GM21619 (cell line): ENCODE measurements around the gene TRPV6.
A peak's percentile ranks its signal among the peaks of the same experiment; 100 is the strongest.

ENCODE experiments used
- ATAC-seq: cut with Tn5 transposase; IDR thresholded peaks from one replicate; pipeline ENCODE4 v1.9.1; 2021; ENCODE audit not compliant: unreplicated experiment

TRPV6 gene

DNA sequence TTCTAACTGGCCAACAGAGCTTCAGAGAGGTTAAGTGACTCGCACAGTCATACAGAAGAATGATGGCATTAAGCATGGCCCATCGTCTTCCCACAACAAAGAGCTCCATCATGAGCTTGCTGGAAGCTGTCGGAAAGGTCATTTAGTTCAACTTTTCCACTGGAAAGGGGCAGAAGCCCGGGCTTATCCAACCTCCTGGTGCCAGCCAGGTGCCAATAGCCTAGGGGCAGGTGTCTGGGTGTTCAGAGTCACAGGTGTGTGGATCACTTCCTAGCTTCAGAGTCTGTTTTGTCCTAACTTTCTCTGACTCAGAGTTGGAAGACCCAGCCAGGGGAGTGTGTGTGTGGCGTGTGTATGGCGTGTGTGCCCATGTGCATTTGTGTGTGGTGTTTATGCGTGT lies 1.3 kb upstream of the TRPV6 start:
- no peak for ATAC-seq

DNA sequence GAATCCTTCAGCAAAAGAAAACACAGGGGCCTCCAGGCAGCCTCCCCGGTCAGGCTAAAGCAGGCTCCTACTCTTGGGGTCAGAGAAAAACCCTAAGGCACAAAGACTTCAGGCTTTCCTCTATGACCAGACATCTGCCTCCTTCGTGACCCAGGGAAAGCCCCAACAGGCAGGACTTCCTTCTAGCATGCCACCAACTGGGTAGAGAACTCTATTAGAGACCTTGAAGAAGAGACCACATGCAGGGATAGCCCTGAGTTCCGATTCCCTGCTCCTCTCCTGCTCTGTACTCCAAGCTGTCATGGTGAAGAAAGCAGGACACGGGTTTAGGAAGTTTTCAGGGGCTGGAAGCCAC lies 1.3 kb downstream of the TRPV6 start:
- no peak for ATAC-seq

DNA sequence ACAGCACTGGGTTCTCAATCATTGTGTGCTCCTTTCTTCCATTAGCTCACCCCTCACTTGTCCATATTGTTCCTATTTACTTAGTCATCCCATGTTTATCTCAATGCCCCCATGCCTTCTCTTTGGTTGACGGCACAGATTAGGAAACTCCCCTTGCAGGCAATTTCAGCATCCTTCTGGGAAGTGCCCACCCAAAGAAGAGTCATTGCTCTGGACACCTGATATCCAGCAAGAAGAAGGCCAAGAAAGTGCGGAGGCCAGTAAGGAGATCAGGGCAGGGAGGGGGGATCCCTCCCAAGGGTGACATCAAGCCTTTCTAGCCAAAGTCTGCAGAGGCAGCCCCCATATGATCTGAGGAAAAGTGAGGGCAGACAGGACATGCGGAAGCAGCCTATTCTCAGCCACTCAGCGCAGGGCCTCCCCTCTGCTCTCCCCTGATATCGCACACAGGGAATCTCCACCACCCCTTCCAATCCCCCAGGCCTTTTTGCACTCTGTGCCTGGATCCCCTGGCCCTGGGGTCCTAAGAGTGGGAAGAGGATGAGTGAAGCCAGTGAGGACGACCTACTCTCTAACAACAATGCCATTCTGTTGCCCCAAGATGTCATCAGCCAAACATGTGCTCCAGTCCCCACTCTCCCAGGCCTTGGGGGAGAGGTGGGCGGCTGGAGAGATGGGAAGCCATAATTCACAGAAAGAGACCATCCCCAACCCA lies 1.8 kb downstream of the TRPV6 start:
- no peak for ATAC-seq

DNA sequence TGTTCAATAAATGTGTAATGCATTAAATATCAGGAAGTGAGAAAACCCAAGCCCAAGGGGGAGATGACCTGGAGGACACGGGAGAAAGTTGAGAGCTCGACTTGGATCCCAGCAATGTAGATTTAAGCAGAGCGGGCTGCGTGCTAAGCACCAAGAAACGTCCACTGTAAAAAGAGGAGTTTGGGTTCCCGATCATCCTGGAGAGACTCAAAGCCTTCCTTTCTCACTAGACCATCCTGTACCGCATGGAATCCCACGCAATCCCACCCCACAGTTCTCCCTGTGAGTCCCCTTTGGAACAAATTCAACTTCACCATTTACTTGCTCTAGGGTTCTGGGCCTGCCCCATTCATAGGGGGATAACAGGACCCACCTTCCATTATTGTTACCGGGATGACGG lies 2.4 kb downstream of the TRPV6 start:
- ATAC-seq = no peak

DNA sequence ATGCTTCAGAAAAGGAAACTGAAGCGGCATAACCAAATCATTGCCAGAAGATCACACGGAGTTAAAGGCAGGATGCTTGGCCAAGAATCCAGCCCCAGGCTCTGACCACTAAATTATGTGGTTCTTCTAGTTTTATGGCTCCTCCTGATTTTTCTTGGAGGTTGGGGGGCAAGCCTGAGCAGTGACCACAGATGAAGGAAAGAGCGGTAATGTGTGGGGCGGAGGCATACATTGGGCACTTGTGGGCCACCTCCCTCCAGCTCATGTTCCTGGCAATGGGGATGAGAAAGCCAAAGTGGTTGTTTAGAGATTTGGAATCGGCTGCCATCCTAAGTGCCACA lies 3.2 kb downstream of the TRPV6 start:
- no peak for ATAC-seq

DNA sequence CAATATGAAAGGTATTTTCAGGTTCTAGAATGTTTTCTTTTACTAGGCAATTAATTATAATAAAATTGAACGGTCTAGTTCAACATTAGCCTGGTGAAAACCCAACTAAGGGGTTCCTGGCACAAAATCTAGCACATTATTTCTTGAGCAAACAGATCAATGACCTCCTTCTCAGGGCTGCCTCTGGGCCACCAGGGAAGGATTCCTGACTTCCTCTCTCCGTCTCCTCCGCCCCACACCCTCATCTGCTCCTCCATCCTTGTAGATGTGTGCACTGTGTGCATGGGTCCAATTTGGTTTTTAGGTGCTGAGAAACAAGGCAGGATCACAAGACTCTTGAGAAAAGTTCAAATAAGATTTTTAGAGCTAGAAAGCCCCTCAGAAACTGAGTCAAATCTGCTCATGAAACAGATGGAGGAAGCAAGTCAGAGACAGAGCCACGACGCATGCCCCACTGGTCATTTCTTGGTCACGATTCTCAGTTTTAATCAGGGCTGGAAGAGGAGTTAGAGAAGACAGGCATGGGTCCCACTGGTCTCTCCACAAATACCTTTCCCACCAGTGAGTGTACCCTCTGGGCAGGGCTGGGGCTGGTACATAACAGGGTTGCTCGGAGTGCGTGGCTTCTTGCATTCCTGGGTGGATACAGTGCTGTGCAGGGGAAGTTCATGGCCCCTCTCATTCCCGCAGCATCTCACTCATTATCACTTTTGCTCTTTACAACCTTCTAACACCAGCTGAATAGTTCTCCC lies 3.8 kb downstream of the TRPV6 start:
- ATAC-seq = no peak

DNA sequence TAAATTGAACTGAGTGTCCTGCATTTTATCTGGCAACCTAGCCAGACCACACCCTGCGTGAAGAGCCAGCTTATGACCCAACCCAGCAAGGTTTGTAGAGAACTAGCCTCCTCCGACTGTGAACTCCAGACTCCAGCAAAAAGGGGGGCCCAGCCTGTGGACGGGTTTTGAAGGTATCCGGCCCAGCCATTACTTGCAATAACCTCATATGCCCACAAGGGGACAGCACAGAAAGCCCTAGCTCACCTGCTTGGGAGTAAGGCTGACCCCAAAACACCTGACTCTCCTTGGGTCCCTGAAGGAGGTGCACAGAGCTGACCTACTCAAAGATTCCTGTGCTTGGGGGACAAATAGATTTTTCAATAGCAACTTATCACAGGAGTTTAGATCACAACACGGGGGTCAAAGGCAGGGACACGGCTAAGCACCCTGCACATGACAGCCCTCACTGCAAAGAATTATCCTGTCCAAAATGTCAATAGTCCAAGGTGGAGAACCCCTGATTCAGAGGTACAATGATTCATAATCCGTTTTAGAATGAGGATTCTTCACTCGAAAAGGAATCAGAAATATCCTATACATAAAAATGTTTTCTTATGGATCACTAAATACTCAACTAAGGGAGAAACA lies 4.6 kb downstream of the TRPV6 start:
- ATAC-seq = peak; percentile 66

DNA sequence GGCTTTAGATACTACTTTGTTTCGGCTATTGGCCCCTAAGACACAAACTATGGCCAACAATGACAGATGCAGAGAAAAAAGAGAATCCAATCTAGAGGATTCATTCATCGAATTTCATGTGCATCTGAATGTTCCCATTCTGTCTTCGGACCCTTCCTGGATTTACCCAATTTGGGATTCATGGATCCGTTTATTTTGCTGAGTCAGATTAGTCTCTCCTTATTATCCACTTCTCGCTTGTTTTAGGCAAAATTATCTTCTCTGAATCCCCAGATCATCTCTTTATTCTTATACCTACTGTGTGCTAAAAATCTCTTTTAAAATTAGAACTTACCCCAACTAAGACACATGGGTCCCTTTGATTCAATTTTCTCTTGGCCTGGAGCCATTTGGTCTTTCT lies 6.5 kb downstream of the TRPV6 start:
- ATAC-seq = no peak

DNA sequence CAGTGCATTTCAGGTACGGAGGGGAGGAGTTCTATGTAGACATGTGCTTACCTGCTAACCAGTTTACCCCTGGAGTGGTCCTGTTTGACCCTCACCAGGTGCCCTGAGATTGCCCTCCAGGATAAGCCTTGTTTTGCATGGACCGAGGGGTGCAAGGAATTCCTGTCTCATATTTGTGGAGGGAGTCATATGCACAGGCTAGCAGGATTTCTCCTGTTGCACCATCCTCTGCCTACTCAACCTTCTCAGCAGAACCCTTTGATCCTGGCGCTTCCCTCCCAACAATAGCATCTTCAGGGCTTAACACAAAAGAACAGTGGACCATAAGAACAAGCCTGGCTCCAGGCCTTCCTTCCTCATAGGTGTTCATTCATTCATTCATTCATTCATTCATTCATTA lies 7.2 kb downstream of the TRPV6 start:
- no peak for ATAC-seq

DNA sequence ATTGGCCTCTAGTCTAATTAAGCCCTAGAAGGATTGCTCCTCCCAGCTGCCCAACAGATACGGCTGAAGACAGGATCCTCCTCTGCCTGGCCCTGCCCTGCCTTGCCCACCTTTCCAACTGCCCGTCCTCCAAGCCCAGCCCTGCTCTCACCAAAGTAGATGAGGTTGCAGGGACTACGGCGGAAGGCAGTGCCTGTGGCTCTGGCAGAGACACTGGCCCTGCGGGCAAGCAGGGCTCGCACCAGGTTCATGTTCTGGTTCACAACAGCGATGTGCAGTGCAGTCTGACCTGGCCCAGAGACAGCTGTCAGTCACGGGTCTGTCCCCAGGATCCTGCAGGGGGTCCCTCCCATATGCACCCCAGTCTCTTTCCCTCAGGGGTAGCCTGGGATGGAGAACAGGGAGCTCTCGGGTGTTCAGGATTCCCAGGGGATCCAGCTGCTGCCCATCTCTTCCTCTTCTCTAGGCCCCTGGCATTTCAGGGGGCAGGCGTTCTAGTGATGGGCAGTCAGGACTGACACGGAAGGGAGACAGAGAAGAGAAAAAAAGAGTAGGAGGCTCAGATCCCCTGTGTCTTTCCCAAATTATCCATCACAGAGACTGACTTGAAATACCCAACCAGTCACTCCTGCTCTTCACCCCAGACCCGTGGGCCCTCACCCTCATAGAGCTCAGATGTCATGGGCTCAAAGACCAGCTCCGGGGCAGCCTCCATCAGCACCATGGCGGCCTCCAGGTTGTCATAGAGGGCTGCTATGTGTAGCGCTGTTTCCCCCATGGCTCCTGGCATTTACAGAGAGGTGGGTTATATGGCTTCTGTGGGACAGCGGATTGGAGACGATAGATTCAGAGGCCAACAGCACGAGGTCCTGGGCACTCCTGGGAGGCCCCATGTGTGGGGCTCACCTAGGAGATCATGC lies 8.3 kb downstream of the TRPV6 start:
- no peak for ATAC-seq

DNA sequence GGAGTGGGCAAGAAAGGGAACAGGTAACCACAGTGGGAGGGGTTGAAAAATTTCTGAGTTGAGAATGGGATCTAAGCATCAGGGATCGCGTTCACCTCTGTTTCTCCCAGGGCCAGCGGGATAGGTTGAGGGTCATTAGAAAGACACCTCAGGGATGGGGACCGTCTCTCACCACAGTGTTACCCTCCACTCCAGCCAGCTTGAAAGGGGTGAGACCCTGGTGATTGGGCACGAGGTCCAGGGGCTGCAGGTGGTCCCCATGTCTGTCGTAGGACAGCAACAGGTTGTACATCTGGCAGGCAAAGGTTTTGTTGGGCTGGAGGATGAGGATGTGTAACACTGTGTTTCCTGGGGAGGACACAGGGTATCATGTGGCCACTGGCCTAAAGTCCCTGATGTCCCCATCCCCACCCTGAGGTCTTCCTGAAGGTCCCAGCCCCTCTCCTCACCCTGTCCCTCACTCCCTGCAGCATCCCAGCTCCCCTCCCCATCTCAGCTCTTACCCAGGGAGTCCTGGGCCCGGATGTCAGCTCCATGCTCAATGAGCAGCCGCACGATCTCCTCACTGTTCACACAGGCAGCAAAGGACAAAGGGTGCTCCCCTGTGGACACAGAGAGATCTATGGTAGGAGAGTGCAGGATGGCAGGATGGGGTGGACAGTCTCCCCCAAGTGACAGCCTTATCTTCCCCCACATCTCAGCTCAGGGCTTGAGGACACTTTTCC lies 9.1 kb downstream of the TRPV6 start:
- no peak for ATAC-seq

DNA sequence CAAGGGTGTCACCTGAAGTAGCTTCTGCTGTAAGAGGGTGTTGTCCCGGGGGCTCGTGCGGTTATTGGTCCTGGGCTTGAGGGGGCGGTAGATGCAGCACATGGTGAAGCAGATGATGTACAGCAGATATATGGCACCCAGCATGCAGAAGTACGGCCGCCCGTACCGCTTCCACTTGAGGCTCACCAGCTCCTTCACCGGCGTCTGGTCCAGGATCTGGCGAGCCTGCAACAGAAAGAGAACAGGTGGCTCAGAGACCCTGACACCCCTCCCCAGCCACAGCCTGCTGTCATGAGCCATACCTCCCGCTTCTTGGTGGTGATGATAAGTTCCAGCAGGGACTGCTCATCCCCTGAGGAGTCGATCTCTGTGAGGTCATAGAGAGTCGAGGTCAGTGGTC lies 10.1 kb downstream of the TRPV6 start:
- no peak for ATAC-seq

DNA sequence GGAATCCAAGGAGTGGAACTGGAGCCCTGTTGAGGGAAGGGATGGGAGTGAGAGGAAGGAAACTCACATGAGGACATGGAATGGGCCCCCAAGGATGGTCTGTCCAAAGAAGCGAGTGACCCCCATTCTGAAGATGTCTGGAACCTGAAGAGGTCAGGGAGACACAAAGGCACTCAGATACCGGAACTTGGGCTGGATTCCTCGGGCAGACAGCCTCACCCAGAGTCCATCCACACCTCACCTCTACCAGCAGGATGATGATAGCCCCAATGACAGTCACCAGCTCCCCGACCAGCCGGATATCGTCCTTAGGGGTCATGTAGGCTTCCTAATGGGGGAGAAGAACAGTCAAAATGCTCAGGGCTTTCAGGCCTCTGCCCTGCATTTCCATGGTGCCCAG lies 10.7 kb downstream of the TRPV6 start:
- no peak for ATAC-seq

DNA sequence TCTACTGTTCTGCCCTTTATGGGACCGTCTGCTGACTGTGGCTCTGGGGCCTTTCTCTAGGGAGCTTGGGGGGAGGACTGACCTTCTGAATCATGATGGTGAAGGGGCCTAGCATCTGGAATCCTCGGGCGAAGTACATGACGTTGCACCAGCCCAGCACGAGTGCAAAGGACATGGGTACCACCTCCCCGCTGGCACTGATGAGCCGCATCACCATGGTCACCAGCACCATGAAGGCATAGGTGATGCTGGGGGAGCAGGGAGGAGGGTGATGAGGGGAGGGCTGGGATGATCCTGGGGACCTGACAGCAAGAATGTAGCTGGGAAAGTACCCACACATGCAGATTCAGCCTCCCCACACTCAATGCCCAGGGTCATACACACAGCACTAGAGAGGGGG lies 11.1 kb downstream of the TRPV6 start:
- ATAC-seq = no peak

DNA sequence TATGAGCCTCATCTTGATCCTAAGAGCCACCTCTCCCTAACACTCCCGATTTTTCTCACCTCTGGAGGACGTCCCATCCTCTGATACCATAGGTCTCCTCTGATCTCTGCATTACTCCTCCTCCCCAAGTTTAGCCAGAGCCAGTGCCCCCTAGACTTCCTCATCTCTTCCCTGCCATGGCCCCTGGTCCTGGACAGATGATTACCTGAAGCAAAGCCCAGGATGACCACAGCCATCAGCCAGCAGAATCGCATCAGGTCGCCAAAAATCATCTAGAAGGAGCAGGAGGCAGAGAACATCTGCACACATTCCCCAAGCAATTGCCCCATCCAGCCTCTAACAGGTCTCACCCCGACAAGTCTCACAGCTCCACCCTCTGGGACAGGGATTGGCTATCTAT lies 11.7 kb downstream of the TRPV6 start:
- no peak for ATAC-seq

DNA sequence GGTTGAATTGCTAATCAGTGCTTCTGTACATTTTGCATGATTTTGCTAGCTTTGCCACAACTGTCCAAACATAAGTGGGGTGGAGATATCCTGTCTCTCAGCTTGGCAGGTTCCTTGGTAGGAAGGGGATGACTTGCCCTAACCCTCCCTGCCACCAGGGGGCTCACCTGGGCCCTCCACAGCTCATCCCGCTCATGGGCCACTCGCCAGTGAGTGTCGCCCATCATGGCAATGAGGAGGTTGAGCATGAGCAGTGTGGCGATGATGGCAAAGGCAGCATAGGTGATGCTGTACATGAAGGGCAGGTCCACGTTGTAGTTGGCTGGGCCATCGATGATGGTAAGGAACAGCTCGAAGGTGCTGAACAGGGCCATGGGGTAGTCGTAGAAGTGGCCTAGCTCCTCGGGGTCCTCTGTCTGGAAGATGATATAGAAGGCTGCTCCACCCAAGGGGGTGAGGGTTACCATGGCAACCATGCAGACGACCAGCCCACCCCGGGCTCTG lies 12.2 kb downstream of the TRPV6 start:
- peak; percentile 72 for ATAC-seq

DNA sequence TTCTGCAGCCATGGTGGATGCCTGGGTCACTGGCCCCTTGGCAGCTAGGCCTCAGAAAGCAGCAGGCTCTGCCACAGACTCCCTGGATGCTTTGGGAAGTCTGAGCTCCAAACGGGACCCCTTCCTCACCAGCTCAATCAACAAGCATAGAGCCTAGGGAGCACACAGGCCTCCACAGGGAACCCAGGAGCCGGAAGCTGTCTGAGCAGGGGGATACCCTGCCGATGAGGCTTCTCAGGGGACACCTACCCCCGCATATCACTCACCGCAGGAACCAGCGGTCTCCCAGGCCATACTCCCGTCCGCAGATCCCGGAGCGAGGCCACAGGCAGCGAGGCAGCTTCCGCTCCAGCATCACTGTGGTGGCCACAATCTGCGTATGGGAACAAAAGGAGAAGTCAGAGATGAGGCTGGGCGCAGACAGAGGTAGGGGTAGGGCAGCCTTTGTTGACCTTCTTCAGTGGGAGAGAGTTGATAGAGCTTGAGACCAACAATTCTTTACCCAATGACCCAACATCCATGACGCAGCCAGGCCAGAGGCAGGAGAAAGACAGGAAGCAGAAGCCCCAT lies 13.4 kb downstream of the TRPV6 start:
- ATAC-seq = no peak

DNA sequence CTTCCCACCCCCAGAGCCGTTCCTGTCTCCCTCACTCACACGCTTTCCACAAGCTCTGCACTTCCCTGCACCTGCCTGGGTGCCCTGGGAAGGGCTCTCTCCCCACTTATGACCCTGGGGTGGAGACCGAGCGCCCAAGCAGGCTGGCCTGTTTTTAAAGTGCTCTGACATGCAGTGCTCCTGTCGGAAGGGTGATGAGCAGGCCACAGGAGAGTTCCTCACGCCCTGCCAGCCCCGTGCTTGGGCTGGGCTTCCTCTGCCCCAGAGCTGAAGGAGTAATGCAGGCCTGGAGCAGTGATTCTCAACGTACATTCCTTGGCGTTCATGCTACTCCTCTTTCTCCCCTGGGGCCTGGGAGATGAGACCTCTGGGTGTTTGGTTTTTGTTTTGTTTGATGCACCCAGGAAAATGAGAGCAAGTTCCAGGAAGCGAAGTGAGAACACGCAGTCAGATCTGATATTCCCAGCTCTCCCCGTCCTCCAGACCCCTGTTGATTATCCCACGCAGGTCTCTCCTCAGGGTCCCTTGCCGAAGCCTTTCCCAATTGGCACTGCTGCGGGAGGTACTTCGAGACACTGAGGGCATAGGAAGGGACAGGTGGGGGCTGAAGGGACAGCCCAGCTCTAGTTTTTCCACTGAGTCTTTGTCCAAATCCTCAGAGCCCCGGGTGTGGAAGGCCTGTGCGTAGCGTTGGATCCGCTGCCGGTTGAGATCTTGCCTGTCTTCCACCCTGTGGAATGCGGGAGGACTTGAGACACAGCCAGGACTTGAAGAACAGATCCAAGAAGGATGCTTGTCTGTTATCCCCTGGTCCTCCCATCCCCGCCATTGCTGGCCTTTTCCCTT lies 14.1 kb downstream of the TRPV6 start:
- no peak for ATAC-seq

DNA sequence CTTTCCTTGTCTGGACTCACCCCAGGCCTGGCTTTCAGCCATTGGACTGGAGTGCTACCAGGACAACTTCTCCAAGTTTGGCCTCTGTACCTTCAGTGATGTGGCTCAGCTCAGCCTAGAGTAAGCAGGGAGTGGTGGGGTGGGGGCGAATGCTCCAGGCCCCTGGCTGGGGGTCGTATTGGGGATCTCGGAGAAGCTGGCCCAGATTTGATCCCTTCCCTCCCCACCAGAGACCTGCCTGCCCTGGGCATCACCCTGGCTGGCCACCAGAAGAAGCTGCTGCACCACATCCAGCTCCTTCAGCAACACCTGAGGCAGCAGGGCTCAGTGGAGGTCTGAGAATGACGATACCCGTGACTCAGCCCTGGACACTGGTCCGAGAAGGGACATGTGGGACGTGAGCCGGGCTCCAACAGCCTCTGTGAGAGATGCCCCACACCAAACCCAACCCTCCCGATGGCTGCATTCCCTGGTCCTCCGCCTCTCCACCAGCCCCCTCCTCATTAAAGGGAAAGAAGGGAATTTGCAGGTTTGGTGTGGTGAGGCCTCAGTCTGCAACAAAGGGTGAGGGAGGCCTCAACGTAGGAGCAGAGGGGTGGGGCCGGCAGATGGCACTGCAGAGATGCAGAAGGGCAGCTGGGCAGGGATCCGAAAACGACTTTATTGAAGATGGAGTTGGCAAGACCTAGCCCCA lies 14.8 kb downstream of the TRPV6 start:
- no peak for ATAC-seq
